ENCODE results near the gene CUX1.
A peak's percentile ranks its signal among the peaks of the same experiment; 100 is the strongest.

CUX1 gene

GRCh38 chr7:102061354-102061945 is 244.0 kb downstream of the CUX1 start:
- no peak for DNase-seq

- DNase-seq: no peak
These were observed 244.6 kb downstream of the CUX1 start for GRCh38 chr7:102061981-102062390.

GRCh38 chr7:102063690-102064180 is 246.3 kb downstream of the CUX1 start:
- no peak for DNase-seq

- DNase-seq: no peak
These were observed 247.1 kb downstream of the CUX1 start for GRCh38 chr7:102064361-102065025.

GRCh38 chr7:102065226-102065625 is 247.8 kb downstream of the CUX1 start:
- no peak for DNase-seq

- DNase-seq: no peak
These were observed 249.1 kb downstream of the CUX1 start for GRCh38 chr7:102066476-102066875.

GRCh38 chr7:102068846-102069245 is 251.4 kb downstream of the CUX1 start:
- DNase-seq: no peak

- peak; percentile 3 for DNase-seq
These were observed 252.7 kb downstream of the CUX1 start for GRCh38 chr7:102069931-102070629.

- DNase-seq: no peak
These were observed 254.6 kb downstream of the CUX1 start for GRCh38 chr7:102072003-102072402.

GRCh38 chr7:102072636-102073209 is 255.3 kb downstream of the CUX1 start:
- no peak for DNase-seq

- no peak for DNase-seq
These were observed 256.8 kb downstream of the CUX1 start for GRCh38 chr7:102073931-102074880.

- no peak for DNase-seq
These were observed 257.7 kb downstream of the CUX1 start for GRCh38 chr7:102075126-102075525.

GRCh38 chr7:102075553-102076135 is 258.2 kb downstream of the CUX1 start:
- DNase-seq: no peak

GRCh38 chr7:102077081-102077480 is 259.7 kb downstream of the CUX1 start:
- no peak for DNase-seq

- DNase-seq: no peak
These were observed 262.0 kb downstream of the CUX1 start for GRCh38 chr7:102079140-102080018.

GRCh38 chr7:102080019-102080433 is 262.6 kb downstream of the CUX1 start:
- no peak for DNase-seq

- no peak for DNase-seq
These were observed 263.2 kb downstream of the CUX1 start for GRCh38 chr7:102080434-102081243.

- DNase-seq: no peak
These were observed 263.8 kb downstream of the CUX1 start for GRCh38 chr7:102081244-102081627.

- no peak for DNase-seq
These were observed 265.4 kb downstream of the CUX1 start for GRCh38 chr7:102082693-102083368.

All from NCI-H748 treated with DMSO at 0.1 percent for 48 hours (cell line).